ENCODE results near the gene ABCA8. TPM values are rescaled to one million over a fixed set of nuclear protein-coding genes. Genes with fewer than 3 reads are reported as not detected.

Gene ABCA8
- total RNA-seq, 4 donors from 2014 or later = 30.0 to 68.5 (median 42.8) TPM

- no peak overlapping the region for H3K27ac ChIP-seq
- intact Hi-C loops (cut with DNase I; ENCODE audit: low total_unique reads) = no loop called here
- no peaks in the 10 kb centered on the region for H3K36me3 ChIP-seq
- no peak overlapping the region for H3K4me3 ChIP-seq
- TF ChIP-seq POLR2A (IDR thresholded peaks at IDR 0.05) = no peak
- TF ChIP-seq, protein P1, sequence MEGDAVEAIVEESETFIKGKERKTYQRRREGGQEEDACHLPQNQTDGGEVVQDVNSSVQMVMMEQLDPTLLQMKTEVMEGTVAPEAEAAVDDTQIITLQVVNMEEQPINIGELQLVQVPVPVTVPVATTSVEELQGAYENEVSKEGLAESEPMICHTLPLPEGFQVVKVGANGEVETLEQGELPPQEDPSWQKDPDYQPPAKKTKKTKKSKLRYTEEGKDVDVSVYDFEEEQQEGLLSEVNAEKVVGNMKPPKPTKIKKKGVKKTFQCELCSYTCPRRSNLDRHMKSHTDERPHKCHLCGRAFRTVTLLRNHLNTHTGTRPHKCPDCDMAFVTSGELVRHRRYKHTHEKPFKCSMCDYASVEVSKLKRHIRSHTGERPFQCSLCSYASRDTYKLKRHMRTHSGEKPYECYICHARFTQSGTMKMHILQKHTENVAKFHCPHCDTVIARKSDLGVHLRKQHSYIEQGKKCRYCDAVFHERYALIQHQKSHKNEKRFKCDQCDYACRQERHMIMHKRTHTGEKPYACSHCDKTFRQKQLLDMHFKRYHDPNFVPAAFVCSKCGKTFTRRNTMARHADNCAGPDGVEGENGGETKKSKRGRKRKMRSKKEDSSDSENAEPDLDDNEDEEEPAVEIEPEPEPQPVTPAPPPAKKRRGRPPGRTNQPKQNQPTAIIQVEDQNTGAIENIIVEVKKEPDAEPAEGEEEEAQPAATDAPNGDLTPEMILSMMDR (IDR thresholded peaks at IDR 0.05) = no peak
- no peaks in the 10 kb centered on the region for H3K27me3 ChIP-seq
- H3K9me3 ChIP-seq = no peaks in the 10 kb centered on the region
- no peaks in the 10 kb centered on the region for H3K4me1 ChIP-seq
- no peak for DNase-seq
These were observed 76.8 kb downstream of the ABCA8 start for GRCh38 chr17:68878226-68878885.

GRCh38 chr17:68871447-68871846, 83.7 kb downstream of the ABCA8 start:
- Histone ChIP-seq H3K27ac (no peak overlapping the region), H3K27me3 (no peaks in the 10 kb centered on the region), H3K4me3 (no peak overlapping the region), H3K4me1 (no peaks in the 10 kb centered on the region), H3K36me3 (no peaks in the 10 kb centered on the region), H3K9me3 (no peaks in the 10 kb centered on the region)
- TF ChIP-seq POLR2A (IDR thresholded peaks at IDR 0.05) = no peak
- TF ChIP-seq, protein P1 (IDR thresholded peaks at IDR 0.05) = no peak
- intact Hi-C loops (cut with DNase I; ENCODE audit: low total_unique reads) = no loop called here
- DNase-seq = no peak

GRCh38 chr17:68870976-68871375, 84.2 kb downstream of the ABCA8 start:
- H3K36me3 ChIP-seq = no peaks in the 10 kb centered on the region
- TF ChIP-seq, protein P1 (IDR thresholded peaks at IDR 0.05) = no peak
- no peak for TF ChIP-seq POLR2A (IDR thresholded peaks at IDR 0.05)
- intact Hi-C loops (cut with DNase I; ENCODE audit: low total_unique reads) = no loop called here

DNA sequence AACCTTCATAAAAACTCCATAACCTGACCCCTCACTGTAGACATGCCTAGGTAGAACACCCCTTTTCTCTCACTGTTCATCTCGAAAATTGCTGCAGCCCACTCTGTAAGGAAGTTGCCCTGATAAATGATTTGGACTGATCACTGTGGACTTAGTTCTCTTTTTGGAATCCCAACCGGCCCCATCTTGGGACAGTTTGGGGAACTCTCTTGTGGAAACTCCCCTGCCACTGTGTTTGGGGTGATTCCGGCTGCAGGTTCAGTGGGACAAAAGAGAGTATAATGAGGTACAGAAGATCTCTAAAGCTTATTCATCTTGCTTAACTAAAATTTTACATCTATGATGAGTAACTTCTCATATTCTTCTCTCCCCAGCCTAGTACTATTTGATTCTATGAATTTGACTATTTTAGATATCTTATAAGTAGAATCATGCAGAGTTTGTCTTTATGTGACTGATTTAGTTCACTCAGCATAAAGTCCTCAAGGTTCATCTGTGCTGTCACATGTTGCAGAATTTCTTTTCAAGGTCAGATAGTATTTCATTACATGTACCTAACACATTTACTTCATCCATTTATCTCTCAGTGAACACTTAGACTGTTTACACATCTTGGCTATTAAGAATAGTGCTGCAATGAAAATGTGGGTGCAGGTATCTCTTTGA, 84.9 kb downstream of the ABCA8 start:
- TF ChIP-seq, protein P1 (IDR thresholded peaks at IDR 0.05) = no peak
- TF ChIP-seq POLR2A (IDR thresholded peaks at IDR 0.05) = no peak
- no peaks in the 10 kb centered on the region for H3K4me1 ChIP-seq
- H3K4me3 ChIP-seq = no peak overlapping the region
- no peaks in the 10 kb centered on the region for H3K36me3 ChIP-seq
- no peaks in the 10 kb centered on the region for H3K27me3 ChIP-seq
- DNase-seq = no peak
- intact Hi-C loops (cut with DNase I; ENCODE audit: low total_unique reads) = no loop called here
- no peak overlapping the region for H3K27ac ChIP-seq
- H3K9me3 ChIP-seq = no peaks in the 10 kb centered on the region

More at GRCh38 chr17:68870976-68871375, 84.2 kb downstream of the ABCA8 start:
- no peak for DNase-seq
- Histone ChIP-seq H3K27me3 (no peaks in the 10 kb centered on the region), H3K4me3 (no peak overlapping the region), H3K4me1 (no peaks in the 10 kb centered on the region), H3K27ac (no peak overlapping the region), H3K9me3 (no peaks in the 10 kb centered on the region)

GRCh38 chr17:68868708-68869107, 86.5 kb downstream of the ABCA8 start:
- Histone ChIP-seq H3K36me3 (no peaks in the 10 kb centered on the region), H3K9me3 (no peaks in the 10 kb centered on the region), H3K27ac (no peak overlapping the region), H3K4me1 (no peaks in the 10 kb centered on the region), H3K4me3 (no peak overlapping the region), H3K27me3 (no peaks in the 10 kb centered on the region)
- no peak for TF ChIP-seq POLR2A (IDR thresholded peaks at IDR 0.05)
- TF ChIP-seq, protein P1 (IDR thresholded peaks at IDR 0.05) = no peak
- DNase-seq = no peak
- intact Hi-C loops (cut with DNase I; ENCODE audit: low total_unique reads) = no loop called here
